ENCODE results near the gene ZHX3.

GRCh38 chr20:41138475-41139226 lies 178.9 kb downstream of the ZHX3 start:
- TF ChIP-seq, protein P1, sequence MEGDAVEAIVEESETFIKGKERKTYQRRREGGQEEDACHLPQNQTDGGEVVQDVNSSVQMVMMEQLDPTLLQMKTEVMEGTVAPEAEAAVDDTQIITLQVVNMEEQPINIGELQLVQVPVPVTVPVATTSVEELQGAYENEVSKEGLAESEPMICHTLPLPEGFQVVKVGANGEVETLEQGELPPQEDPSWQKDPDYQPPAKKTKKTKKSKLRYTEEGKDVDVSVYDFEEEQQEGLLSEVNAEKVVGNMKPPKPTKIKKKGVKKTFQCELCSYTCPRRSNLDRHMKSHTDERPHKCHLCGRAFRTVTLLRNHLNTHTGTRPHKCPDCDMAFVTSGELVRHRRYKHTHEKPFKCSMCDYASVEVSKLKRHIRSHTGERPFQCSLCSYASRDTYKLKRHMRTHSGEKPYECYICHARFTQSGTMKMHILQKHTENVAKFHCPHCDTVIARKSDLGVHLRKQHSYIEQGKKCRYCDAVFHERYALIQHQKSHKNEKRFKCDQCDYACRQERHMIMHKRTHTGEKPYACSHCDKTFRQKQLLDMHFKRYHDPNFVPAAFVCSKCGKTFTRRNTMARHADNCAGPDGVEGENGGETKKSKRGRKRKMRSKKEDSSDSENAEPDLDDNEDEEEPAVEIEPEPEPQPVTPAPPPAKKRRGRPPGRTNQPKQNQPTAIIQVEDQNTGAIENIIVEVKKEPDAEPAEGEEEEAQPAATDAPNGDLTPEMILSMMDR (IDR thresholded peaks at IDR 0.05), result no peak
- TF ChIP-seq EZH2 (IDR thresholded peaks at IDR 0.05; ENCODE audit: borderline replicate concordance, insufficient read depth, low read depth, low read length, poor library complexity, severe bottlenecking), result no peak

Data from B cell (primary cell).